GM19397 (cell line): Measurements from ENCODE around the gene PLEKHG5.

Source experiments
- ATAC-seq: cut with Tn5 transposase; IDR thresholded peaks from one replicate; pipeline ENCODE4 v1.9.1; 2021; ENCODE audit warnings: mild to moderate bottlenecking, moderate library complexity; ENCODE audit not compliant: unreplicated experiment

PLEKHG5 gene, protein sequence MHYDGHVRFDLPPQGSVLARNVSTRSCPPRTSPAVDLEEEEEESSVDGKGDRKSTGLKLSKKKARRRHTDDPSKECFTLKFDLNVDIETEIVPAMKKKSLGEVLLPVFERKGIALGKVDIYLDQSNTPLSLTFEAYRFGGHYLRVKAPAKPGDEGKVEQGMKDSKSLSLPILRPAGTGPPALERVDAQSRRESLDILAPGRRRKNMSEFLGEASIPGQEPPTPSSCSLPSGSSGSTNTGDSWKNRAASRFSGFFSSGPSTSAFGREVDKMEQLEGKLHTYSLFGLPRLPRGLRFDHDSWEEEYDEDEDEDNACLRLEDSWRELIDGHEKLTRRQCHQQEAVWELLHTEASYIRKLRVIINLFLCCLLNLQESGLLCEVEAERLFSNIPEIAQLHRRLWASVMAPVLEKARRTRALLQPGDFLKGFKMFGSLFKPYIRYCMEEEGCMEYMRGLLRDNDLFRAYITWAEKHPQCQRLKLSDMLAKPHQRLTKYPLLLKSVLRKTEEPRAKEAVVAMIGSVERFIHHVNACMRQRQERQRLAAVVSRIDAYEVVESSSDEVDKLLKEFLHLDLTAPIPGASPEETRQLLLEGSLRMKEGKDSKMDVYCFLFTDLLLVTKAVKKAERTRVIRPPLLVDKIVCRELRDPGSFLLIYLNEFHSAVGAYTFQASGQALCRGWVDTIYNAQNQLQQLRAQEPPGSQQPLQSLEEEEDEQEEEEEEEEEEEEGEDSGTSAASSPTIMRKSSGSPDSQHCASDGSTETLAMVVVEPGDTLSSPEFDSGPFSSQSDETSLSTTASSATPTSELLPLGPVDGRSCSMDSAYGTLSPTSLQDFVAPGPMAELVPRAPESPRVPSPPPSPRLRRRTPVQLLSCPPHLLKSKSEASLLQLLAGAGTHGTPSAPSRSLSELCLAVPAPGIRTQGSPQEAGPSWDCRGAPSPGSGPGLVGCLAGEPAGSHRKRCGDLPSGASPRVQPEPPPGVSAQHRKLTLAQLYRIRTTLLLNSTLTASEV

GRCh38 chr1:6491480-6491962, at the start of gene PLEKHG5:
Gene PLEKHG5 (minus strand): TSS chr1:6491667. CDS start chr1:6477571, 14,096 bp downstream.
- no peak for ATAC-seq

DNA sequence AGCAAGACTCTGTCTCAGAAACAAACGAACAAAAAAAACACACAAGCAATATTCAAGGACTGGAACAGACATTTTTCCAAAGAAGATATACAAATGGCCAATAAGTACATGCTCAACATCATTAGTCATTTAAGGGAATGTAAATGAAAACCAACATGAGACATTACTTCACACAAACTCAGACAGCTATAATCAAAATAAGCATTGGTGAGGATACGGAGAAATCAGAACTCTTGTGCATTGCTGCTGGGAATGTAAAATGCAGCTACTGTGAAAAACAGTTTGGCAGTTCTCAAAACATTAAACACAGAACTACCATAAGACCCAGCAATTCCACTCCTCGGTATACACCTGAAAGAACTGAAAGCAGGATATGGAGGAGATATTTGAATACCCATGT, 47.5 kb upstream of the PLEKHG5 start:
- no peak for ATAC-seq

GRCh38 chr1:6536291-6536690, 44.8 kb upstream of the PLEKHG5 start:
- ATAC-seq = no peak

GRCh38 chr1:6535214-6535613, 43.7 kb upstream of the PLEKHG5 start:
- ATAC-seq = no peak

DNA sequence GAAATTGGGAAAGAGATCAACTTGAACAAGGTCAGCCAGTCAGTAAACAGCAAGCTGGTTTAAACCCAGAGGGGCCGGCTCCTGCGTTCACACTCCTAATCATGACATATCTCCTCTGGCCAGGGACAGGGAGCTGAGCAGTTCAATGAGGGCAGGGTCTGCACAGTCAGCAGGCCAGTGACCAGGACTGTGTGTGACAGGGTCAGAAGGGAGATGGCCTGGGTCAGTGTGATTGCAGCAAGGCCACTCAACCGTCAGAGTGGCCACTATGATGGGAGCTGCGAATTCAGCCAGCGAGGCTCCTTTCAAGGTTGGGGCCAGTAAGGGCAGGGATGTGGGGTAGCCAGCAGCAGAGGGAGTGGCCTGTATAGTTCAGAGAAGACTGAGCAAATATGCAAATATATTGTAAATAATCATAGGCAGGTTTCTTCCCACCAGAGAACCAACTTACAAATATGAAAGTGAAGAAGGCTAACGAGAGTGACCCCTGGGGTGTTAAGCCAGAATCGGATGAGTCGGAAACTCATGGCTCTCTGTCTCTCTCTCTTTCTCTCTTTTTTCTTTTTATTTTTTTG, 42.9 kb upstream of the PLEKHG5 start:
- ATAC-seq = no peak

GRCh38 chr1:6531996-6532395, 40.5 kb upstream of the PLEKHG5 start:
- ATAC-seq = no peak

DNA sequence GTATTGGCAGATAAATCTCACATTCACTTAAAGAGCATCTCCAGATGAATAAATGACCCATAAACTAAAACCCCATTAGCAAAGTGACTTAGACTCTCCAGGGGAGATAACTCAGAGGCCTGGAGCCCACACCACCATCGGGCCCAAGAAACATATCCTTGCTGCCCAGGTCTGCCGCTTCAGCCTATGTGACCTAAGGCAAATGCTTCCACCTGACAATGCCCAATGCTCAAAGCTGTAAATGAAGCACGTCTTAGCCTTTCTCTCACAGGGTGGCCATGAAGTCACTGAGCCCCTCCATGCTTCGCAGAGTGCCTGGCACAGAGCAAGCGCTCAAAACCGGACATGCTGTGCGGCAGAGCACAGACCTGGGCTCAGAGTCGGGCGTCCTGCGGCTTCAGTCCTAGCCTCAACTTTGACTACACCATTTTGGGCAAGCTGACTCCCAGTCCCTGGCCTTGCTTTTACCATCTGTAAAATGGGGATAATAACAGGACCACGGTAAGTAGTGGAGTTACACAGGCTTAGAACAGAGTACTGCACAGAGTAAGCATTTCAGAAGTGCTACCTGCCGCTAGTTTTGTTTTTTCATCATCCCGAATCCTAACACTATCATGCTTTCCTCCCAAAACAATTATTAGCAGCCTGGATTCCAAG, 39.2 kb upstream of the PLEKHG5 start:
- no peak for ATAC-seq

DNA sequence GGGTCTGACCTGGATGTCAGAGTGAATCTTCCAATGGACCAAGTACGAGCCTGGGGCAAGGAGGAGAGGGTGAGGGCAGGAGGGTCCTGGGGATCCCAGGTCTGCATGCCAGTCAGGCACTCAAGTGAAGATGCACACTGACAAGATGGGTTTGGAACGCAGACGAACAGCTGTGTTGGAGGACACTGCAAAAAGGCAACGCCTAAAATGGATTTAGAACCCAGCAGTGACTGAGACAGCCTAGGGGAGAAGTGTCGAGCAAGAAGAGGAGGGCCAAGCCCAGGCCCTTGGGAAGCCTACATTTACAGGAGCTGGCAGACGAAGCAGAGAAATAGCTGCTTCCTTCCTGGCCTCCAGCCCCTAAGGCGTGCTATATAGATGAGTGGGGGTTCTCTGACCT, 37.0 kb upstream of the PLEKHG5 start:
- ATAC-seq = no peak

DNA sequence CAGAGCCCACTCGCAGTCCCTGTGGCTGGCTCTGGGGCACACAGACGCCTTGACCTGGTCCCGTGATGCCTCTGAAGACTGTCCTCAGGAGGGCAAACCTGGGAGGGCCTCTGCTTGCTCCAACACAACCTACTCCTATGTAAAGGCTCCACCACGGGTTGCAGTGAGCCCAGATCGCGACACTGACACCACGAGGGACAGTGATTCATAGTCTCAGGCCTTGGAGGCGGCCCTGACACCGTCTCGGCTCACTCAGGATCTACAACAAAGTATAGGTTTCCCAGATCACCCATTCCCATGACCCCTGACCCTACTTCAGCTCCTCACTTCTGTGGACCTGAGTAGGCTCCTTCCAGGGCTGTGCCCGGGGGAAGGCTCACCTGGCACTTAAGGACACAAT, 34.8 kb upstream of the PLEKHG5 start:
- ATAC-seq = no peak

GRCh38 chr1:6523566-6523965, 32.1 kb upstream of the PLEKHG5 start:
- no peak for ATAC-seq

DNA sequence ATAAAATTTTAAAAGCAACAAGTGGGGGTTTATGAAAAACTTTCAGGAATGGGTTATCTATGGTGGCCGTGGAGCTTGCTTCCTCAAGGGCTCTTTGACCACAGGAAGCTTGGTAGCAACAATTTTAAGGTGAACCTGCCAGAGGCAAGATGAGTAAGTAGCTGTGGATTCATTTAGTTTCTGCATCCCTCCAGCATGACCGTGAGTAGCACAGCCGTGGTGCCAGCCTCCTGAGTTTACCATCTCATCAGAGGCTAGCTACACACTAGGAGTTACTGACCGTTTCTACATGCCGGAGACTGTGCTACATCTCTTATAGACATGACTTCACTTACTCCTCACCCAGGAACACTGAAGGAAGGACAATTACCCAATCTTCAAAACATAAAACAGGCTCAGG, 30.1 kb upstream of the PLEKHG5 start:
- no peak for ATAC-seq

DNA sequence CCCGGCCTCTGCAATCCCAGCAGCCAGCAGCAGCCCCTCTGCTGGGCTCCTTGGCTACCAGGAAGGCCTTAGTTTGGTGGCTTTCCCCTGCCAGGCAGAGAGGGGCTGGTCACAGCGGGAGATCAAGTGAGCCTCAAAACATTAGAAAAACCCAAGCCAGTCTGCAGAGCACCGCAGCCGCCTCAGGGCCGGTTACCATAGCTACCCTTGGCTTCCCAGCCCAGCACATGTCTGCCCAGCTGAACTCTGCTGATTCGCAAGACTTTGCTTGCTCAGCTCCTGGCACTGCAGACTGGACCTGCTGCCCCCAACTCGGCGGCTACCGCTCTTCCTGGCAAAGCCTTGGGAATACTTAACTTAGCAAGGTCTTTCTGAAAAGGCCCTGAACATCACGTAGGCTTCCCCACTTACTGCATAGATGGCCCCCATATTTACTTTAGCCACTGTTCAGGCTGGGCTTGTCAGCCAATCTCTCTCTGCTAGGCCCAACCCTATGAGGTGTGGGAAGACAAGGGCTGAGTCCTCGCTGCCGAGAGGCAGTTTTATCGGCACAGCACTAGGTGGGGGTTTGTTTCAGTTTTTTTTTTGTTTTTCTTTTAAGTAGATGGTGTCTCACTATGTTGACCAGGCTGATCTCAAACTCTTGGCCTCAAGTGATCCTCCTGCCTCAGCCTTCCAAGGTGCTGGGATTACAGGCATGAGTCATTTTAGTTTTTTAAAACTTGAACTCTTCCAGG, 28.6 kb upstream of the PLEKHG5 start:
- no peak for ATAC-seq

GRCh38 chr1:6519491-6519934, 28.0 kb upstream of the PLEKHG5 start:
- ATAC-seq = no peak

DNA sequence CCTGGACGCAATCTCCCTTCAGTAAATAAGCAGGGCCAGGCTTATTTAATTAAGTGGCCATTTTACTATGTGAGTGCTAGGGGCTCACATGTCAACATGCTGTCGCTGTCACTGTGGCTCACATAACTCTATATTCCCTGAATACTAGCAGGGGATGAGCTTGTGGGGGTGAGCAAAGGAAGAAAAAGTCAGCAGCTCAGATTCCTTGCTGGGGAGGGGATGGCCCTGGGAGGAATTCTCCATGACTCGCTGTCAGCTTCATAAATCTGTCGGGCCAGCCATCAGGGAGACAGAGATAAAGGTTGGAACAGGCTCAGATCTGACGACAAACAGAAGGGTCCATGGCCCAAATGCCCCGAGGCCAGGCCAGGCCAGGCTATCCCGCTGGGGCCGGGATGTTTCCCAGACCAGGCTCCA, 26.0 kb upstream of the PLEKHG5 start:
- ATAC-seq = no peak

DNA sequence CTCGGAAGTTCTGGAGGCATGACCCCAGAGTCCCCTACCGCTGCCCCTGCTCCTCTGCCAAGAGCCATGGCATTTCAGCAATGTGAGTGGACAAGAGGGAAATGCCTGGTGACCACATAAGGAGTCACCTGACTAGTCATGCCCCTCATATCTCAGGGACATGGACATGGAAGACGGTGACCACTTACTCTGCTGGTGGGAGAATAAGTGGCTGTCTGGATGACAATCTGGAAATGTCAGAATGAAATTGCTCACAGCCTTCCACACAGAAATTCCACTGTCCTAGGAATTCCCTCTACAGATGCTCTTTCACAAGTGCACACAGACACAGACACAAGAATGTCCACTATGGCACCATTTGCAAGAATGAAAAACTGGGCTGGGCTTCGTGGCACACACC, 24.3 kb upstream of the PLEKHG5 start:
- ATAC-seq = no peak

- no peak for ATAC-seq
Measured at GRCh38 chr1:6513320-6513801, 21.9 kb upstream of the PLEKHG5 start.

- ATAC-seq = no peak
Measured at GRCh38 chr1:6512908-6513280, 21.4 kb upstream of the PLEKHG5 start.

GRCh38 chr1:6512245-6512907, 20.9 kb upstream of the PLEKHG5 start:
- ATAC-seq = no peak

GRCh38 chr1:6511561-6512244, 20.2 kb upstream of the PLEKHG5 start:
- ATAC-seq = no peak
